ENCODE measurements around the gene CUBN.

GRCh38 chr10:16993186-16993585, 136.4 kb downstream of the CUBN start:
- no peak for TF ChIP-seq HBP1 (CRISPR knock-in tag; IDR thresholded peaks at IDR 0.05)
- TF ChIP-seq SMAD3 (CRISPR knock-in tag; conservative IDR thresholded peaks at IDR 0.05), result no peak
- no peak for TF ChIP-seq CBX1 (IDR thresholded peaks at IDR 0.05; ENCODE audit: low read depth)
- TF ChIP-seq RCOR1 (IDR thresholded peaks at IDR 0.05; ENCODE audit: borderline replicate concordance in 1 of 2, low read depth in 2 of 2, low read length in 2 of 2), result no peak
- TF ChIP-seq ATF3 (IDR thresholded peaks at IDR 0.05), result no peak
- no peak for TF ChIP-seq ATF3 (CRISPR knock-in tag; conservative IDR thresholded peaks at IDR 0.05)
- no peak for TF ChIP-seq MECOM (CRISPR knock-in tag; IDR thresholded peaks at IDR 0.05)
- no peak for TF ChIP-seq LARP7 (IDR thresholded peaks at IDR 0.05)

All from K562 (cell line).